B cell (primary cell): ENCODE results near the gene ZNF521. TPM values are rescaled to one million over a fixed set of nuclear protein-coding genes. Genes with fewer than 3 reads are reported as not detected.

Source experiments
- ATAC-seq: fragments of 200-7000 bp; cut with Tn5 transposase; one replicate; pipeline ENCODE4 v1.10.0; 2021; ENCODE audit warnings: low read depth, mild to moderate bottlenecking, moderate number of reproducible peaks, moderate library complexity
- CTCF ChIA-PET: fragments of 350-600 bp; sonication (Branson Sonifier 250); formaldehyde crosslinking; loops from one replicate; lab custom pipeline; 2021; ENCODE audit warnings: antibody characterized with exemption, inconsistent platforms; lab: Charles Lee
- POLR2A ChIA-PET: fragments of 350-600 bp; sonication (Branson Sonifier 250); formaldehyde crosslinking; loops from one replicate; lab custom pipeline; 2021; ENCODE audit warnings: antibody characterized with exemption; lab: Charles Lee
- DNase-seq: peaks from one replicate; pipeline ENCODE4 v3.0.0; 2013
- H2AFZ ChIP-seq: 2 replicates; pipeline ENCODE4 v1.6.1; 2012; ENCODE audit warnings: mild to moderate bottlenecking, low read depth, low read length; ENCODE audit not compliant: insufficient read depth, poor library complexity, severe bottlenecking
- H3K27ac ChIP-seq, 2 donors: 1 replicate in 1 of 2; 2 replicates in 1 of 2; pipeline ENCODE4 v1.5.1; 2012 to 2013; ENCODE audit warnings: low read length in 2 of 2, mild to moderate bottlenecking in 2 of 2, moderate library complexity in 1 of 2
- H3K27me3 ChIP-seq, 4 experiments: fragments of 200-600 bp in 1 of 4; sonication (generic) in 1 of 4; replicated peaks in 1 of 4; 1 replicate in 2 of 4; 2 replicates in 2 of 4; pipeline versions ENCODE4 v1.6.1 to v1.7.0; 2013 to 2016; ENCODE audit warnings: low read length in 3 of 4, mild to moderate bottlenecking in 2 of 4, mixed read lengths in 1 of 4, moderate library complexity in 1 of 4; ENCODE audit not compliant: insufficient read depth in 4 of 4, control insufficient read depth in 3 of 4; ENCODE audit errors: control extremely low read depth in 1 of 4
- H3K36me3 ChIP-seq, 2 experiments: replicated peaks in 1 of 2; 1 replicate in 1 of 2; 2 replicates in 1 of 2; pipeline versions ENCODE4 v1.6.1 to v1.7.1; 2013; ENCODE audit warnings: low read length in 1 of 2; ENCODE audit not compliant: insufficient read depth in 2 of 2, control insufficient read depth in 1 of 2; ENCODE audit errors: control extremely low read depth in 1 of 2, extremely low read depth in 1 of 2
- H3K4me1 ChIP-seq, 2 donors: fragments of 200-600 bp in 1 of 2; sonication (generic) in 1 of 2; 1 replicate in 1 of 2; 2 replicates in 1 of 2; pipeline versions ENCODE4 v1.5.1 to v1.6.1; 2013 to 2017; ENCODE audit warnings: low read length in 2 of 2; ENCODE audit not compliant: control insufficient read depth in 2 of 2, insufficient read depth in 2 of 2
- H3K4me2 ChIP-seq: replicated peaks from 2 replicates; pipeline ENCODE3; 2012; ENCODE audit warnings: mild to moderate bottlenecking, low read depth, low read length; ENCODE audit not compliant: poor library complexity, severe bottlenecking
- H3K4me3 ChIP-seq, 5 experiments: fragments of 200-600 bp in 1 of 5; sonication (generic) in 1 of 5; 1 replicate in 3 of 5; 2 replicates in 2 of 5; pipeline versions ENCODE4 v1.5.1 to v1.7.0; 2011 to 2016; ENCODE audit warnings: low read length in 4 of 5, mild to moderate bottlenecking in 4 of 5, low read depth in 2 of 5, control low read depth in 1 of 5, moderate library complexity in 1 of 5; ENCODE audit not compliant: insufficient read depth in 1 of 5; ENCODE audit errors: control extremely low read depth in 1 of 5, extremely low read depth in 1 of 5
- H3K79me2 ChIP-seq: fragments of 200-600 bp; sonication (generic); one replicate; pipeline ENCODE4 v1.6.0; 2016; ENCODE audit warnings: low read length; ENCODE audit not compliant: control insufficient read depth, insufficient read depth
- H3K9ac ChIP-seq: fragments of 200-600 bp; sonication (generic); 2 replicates; pipeline ENCODE4 v1.6.1; 2017; ENCODE audit warnings: mild to moderate bottlenecking, low read length, moderate library complexity
- H3K9me3 ChIP-seq, 3 donors: one replicate each; pipeline versions ENCODE4 v1.6.1 to v1.7.1; 2013; ENCODE audit warnings: low read length in 2 of 3; ENCODE audit not compliant: control insufficient read depth in 2 of 3, insufficient read depth in 1 of 3; ENCODE audit errors: control extremely low read depth in 1 of 3
- H4K20me1 ChIP-seq: 2 replicates; pipeline ENCODE4 v1.6.0; 2012; ENCODE audit warnings: mild to moderate bottlenecking, low read length; ENCODE audit not compliant: insufficient read depth, control insufficient read depth, poor library complexity, severe bottlenecking
- H3K27ac Mint-ChIP-seq: one replicate; pipeline ENCODE4 v1.8.0; 2021; ENCODE audit warnings: mixed read lengths
- H3K27me3 Mint-ChIP-seq: one replicate; pipeline ENCODE4 v1.8.0; 2021; ENCODE audit warnings: mixed read lengths
- H3K4me1 Mint-ChIP-seq: one replicate; pipeline ENCODE4 v1.8.0; 2021; ENCODE audit warnings: mixed read lengths
- H3K4me3 Mint-ChIP-seq: one replicate; pipeline ENCODE4 v1.8.0; 2021; ENCODE audit warnings: mixed read lengths
- H3K9me3 Mint-ChIP-seq: one replicate; pipeline ENCODE4 v1.8.0; 2022; ENCODE audit warnings: mixed read lengths; ENCODE audit not compliant: insufficient read depth
- EZH2 ChIP-seq: IDR thresholded peaks from 2 replicates; pipeline ENCODE4 v1.6.1; 2012; ENCODE audit warnings: borderline replicate concordance, low read depth, mild to moderate bottlenecking, moderate library complexity, low read length; ENCODE audit not compliant: insufficient read depth, poor library complexity, severe bottlenecking
- WGBS: methylation state at CpG from one replicate; pipeline ENCODE4 v1.1.5; 2013; ENCODE audit warnings: missing lambda C conversion rate; ENCODE audit not compliant: insufficient coverage; 5-methylcytosine and 5-hydroxymethylcytosine counted together
- intact Hi-C: fragments of 100-400 bp; cut with micrococcal nuclease; formaldehyde crosslinking; loops from one replicate; pipeline ENCODE4 v1.10.0; 2022
- polyA plus RNA-seq: library from polyadenylated mRNA; depleted of rRNA; stranded (reverse); fragments of >200 nt; gene quantifications from 2 replicates; pipeline ENCODE4 v1.2.3, GENCODE V29; 2012
- total RNA-seq, 2 donors: library from RNA; stranded (reverse); fragments of 120-200 nt in 1 of 2; gene quantifications; 1 replicate in 1 of 2; 2 replicates in 1 of 2; pipeline versions ENCODE4 v1.2.3 to v1.2.4, GENCODE V29; 2013 to 2022
- TF ChIP-seq, protein P1 (sequence below): fragments of 200-600 bp; IDR thresholded peaks from one replicate; pipeline ENCODE4 v1.8.0; 2022; ENCODE audit warnings: antibody characterized with exemption, mild to moderate bottlenecking

The ZNF521 gene
- total and polyA plus RNA-seq, 2 donors (not counting 1 experiment from before 2014, with no cell fraction given) = 0.04 to 9.0 TPM

DNA sequence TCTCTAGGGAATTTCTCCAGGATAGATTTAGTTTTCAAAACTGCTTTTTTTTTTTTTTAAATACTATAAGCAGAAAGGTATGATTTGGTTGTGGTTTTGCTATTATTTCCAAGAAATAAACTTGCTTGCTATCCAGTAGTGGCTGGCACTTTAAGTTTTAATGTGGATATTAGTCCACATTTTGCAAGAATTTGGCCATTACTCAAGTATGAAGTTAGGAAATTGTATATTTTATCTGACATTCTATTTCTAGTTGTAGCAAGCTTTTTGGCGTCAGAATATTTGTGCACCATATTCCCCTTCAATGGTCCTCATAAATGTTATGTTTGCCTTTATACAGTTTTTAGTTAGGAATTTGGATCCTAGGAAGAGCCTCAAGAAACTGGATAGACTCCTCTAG is 226.3 kb downstream of the ZNF521 start:
- Histone ChIP-seq H3K79me2 (no peaks in the 10 kb centered on the region), H2AFZ (no peak overlapping the region), H3K27ac (no peak overlapping the region), H3K27me3 (no peaks in the 10 kb centered on the region), H3K4me3 (no peak overlapping the region), H3K9me3 (no peaks in the 10 kb centered on the region), H3K36me3 (no peaks in the 10 kb centered on the region), H3K4me2 (no peak overlapping the region), H3K4me1 (no peaks in the 10 kb centered on the region), H3K9ac (no peak overlapping the region), H4K20me1 (no peaks in the 10 kb centered on the region)
- no peak for TF ChIP-seq EZH2
- TF ChIP-seq, protein P1, sequence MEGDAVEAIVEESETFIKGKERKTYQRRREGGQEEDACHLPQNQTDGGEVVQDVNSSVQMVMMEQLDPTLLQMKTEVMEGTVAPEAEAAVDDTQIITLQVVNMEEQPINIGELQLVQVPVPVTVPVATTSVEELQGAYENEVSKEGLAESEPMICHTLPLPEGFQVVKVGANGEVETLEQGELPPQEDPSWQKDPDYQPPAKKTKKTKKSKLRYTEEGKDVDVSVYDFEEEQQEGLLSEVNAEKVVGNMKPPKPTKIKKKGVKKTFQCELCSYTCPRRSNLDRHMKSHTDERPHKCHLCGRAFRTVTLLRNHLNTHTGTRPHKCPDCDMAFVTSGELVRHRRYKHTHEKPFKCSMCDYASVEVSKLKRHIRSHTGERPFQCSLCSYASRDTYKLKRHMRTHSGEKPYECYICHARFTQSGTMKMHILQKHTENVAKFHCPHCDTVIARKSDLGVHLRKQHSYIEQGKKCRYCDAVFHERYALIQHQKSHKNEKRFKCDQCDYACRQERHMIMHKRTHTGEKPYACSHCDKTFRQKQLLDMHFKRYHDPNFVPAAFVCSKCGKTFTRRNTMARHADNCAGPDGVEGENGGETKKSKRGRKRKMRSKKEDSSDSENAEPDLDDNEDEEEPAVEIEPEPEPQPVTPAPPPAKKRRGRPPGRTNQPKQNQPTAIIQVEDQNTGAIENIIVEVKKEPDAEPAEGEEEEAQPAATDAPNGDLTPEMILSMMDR = no peak
- POLR2A ChIA-PET = no interaction called here
- DNase-seq (no peak), ATAC-seq (no peak)
- no peaks in the 10 kb centered on the region for H3K27me3 Mint-ChIP-seq
- WGBS = no CpG with 5 or more reads among the region's 1 CpG
- no peak overlapping the region for H3K4me3 Mint-ChIP-seq
- CTCF ChIA-PET = no interaction called here
- intact Hi-C loops = no loop called here
- no peaks in the 10 kb centered on the region for H3K9me3 Mint-ChIP-seq
- H3K4me1 Mint-ChIP-seq = no peaks in the 10 kb centered on the region
- H3K27ac Mint-ChIP-seq = no peak overlapping the region

DNA sequence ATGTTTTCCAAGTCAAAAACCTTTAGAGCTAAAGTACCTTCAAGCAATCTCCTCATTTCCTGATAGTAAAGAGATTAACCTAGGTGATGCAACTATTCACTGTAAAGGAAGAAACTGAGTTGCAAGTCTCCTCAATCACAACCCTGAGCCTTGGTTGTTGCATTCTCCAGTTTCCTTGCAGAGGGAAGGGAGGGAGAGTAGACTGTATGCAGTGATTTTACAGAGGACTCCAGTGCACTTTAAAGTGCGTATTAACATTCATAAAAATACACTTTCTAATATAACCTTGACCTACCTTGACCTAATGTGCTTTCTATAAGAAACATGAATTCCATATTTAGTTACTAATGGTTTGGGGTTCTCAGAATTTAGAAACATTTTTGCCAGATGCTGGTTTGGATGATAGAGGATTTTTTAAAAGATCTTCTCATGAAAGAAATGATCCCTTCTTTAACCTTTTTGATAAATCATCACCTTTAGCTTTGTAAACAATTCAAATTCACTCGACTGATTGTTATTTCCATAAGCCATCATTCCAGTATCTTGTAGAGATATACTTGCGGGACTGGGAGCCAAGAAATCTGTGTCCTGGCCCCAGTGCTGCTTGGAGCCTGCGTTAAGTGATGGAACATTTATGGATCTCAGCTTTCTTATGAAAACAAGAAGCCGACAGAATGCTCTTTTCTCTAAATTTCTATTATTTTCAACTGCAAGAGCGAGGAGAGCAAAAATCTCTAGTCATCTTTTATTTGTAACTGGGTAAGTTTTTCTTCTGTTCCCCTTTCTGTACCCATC is 228.3 kb downstream of the ZNF521 start:
- CTCF ChIA-PET = no interaction called here
- Histone ChIP-seq H3K9me3 (no peaks in the 10 kb centered on the region), H3K4me2 (no peak overlapping the region), H3K4me1 (no peaks in the 10 kb centered on the region), H3K9ac (no peak overlapping the region), H4K20me1 (no peaks in the 10 kb centered on the region), H3K36me3 (no peaks in the 10 kb centered on the region), H2AFZ (no peak overlapping the region), H3K27me3 (no peaks in the 10 kb centered on the region), H3K4me3 (no peak overlapping the region), H3K27ac (no peak overlapping the region), H3K79me2 (no peaks in the 10 kb centered on the region)
- H3K4me3 Mint-ChIP-seq = no peak overlapping the region
- no peak for TF ChIP-seq EZH2
- TF ChIP-seq, protein P1 = no peak
- no peaks in the 10 kb centered on the region for H3K27me3 Mint-ChIP-seq
- no peaks in the 10 kb centered on the region for H3K4me1 Mint-ChIP-seq
- DNase-seq (no peak), ATAC-seq (no peak)
- no peaks in the 10 kb centered on the region for H3K9me3 Mint-ChIP-seq
- POLR2A ChIA-PET = no interaction called here
- no peak overlapping the region for H3K27ac Mint-ChIP-seq
- intact Hi-C loops = no loop called here
- 93% methylated on average over 3 of the region's 6 CpGs for WGBS
